IMR-90 (cell line): ENCODE results near the gene LY6G6D. TPM values are rescaled to one million over a fixed set of nuclear protein-coding genes. Genes with fewer than 3 reads are reported as not detected.

Source experiments
- ATAC-seq: fragments of 200-7000 bp; cut with Tn5 transposase; 2 replicates; pipeline ENCODE4 v1.9.1; 2020; ENCODE audit warnings: low read depth, mild to moderate bottlenecking, moderate library complexity
- BruUV-seq: library from RNA; stranded (reverse); fragments of 400-500 nt; replicated peaks from 2 replicates; lab custom pipeline; 2021; lab: Mats Ljungman, UMichigan
- CTCF ChIA-PET: fragments of 300-600 bp; formaldehyde crosslinking; extraction: SDS; loops from one replicate; lab custom pipeline; 2021; ENCODE audit warnings: antibody characterized with exemption; lab: Yijun Ruan, JAX
- POLR2A ChIA-PET: fragments of 300-600 bp; sonication (Branson Sonifier 250); formaldehyde crosslinking; loops from one replicate; lab custom pipeline; 2022; ENCODE audit warnings: antibody characterized with exemption; ENCODE audit not compliant: unreplicated experiment; lab: Charles Lee
- DNase-seq: peaks from one replicate; pipeline ENCODE4 v3.0.0; 2013
- H2AFZ ChIP-seq: replicated peaks from 2 replicates; pipeline ENCODE3; 2013; ENCODE audit warnings: low read length, mild to moderate bottlenecking; ENCODE audit not compliant: poor library complexity
- H2AK5ac ChIP-seq: 2 replicates; pipeline ENCODE4 v1.6.1; 2013; ENCODE audit warnings: low read depth, low read length, inconsistent platforms
- H2AK9ac ChIP-seq: replicated peaks from 2 replicates; pipeline ENCODE3; 2013; ENCODE audit warnings: mild to moderate bottlenecking, low read depth, low read length, moderate library complexity; ENCODE audit not compliant: poor library complexity
- H2BK120ac ChIP-seq: 2 replicates; pipeline ENCODE4 v1.6.1; 2013; ENCODE audit warnings: low read depth, low read length, inconsistent platforms
- H2BK15ac ChIP-seq: 3 replicates; pipeline ENCODE4 v1.6.1; 2013; ENCODE audit warnings: low read depth, low read length, inconsistent platforms
- H2BK20ac ChIP-seq: 2 replicates; pipeline ENCODE4 v1.6.1; 2013; ENCODE audit warnings: low read depth, mild to moderate bottlenecking, inconsistent platforms, low read length, moderate library complexity
- H2BK5ac ChIP-seq: 2 replicates; pipeline ENCODE4 v1.6.1; 2013; ENCODE audit warnings: mild to moderate bottlenecking, low read depth, low read length, inconsistent platforms; ENCODE audit not compliant: poor library complexity, severe bottlenecking
- H3K14ac ChIP-seq: replicated peaks from 2 replicates; pipeline ENCODE4 v1.6.1; 2013; ENCODE audit warnings: low read depth, low read length, inconsistent platforms
- H3K18ac ChIP-seq: 2 replicates; pipeline ENCODE4 v1.6.1; 2013; ENCODE audit warnings: low read depth, low read length, control low read depth
- H3K23ac ChIP-seq: 2 replicates; pipeline ENCODE4 v1.6.1; 2013; ENCODE audit warnings: low read depth, low read length, inconsistent platforms
- H3K27ac ChIP-seq: 2 replicates; pipeline ENCODE4 v1.5.1; 2013; ENCODE audit warnings: mild to moderate bottlenecking, control low read depth, low read length; ENCODE audit not compliant: insufficient read depth
- H3K27me3 ChIP-seq: 2 replicates; pipeline ENCODE4 v1.6.1; 2013; ENCODE audit warnings: low read length; ENCODE audit not compliant: control insufficient read depth, insufficient read depth
- H3K36me3 ChIP-seq: 2 replicates; pipeline ENCODE4 v1.6.1; 2013; ENCODE audit warnings: low read length, mixed read lengths; ENCODE audit not compliant: control insufficient read depth, insufficient read depth
- H3K4ac ChIP-seq: 2 replicates; pipeline ENCODE4 v1.6.1; 2013; ENCODE audit warnings: low read depth, low read length, inconsistent platforms
- H3K4me1 ChIP-seq: 2 replicates; pipeline ENCODE4 v1.6.1; 2013; ENCODE audit warnings: low read length, mixed read lengths; ENCODE audit not compliant: control insufficient read depth, insufficient read depth
- H3K4me2 ChIP-seq: 2 replicates; pipeline ENCODE4 v1.6.1; 2013; ENCODE audit warnings: low read depth, mild to moderate bottlenecking, control low read depth, low read length, moderate library complexity
- H3K4me3 ChIP-seq: 2 replicates; pipeline ENCODE4 v1.5.1; 2013; ENCODE audit warnings: low read depth, mild to moderate bottlenecking, control low read depth, low read length, moderate library complexity; ENCODE audit not compliant: insufficient read depth
- H3K56ac ChIP-seq: 2 replicates; pipeline ENCODE4 v1.6.1; 2013; ENCODE audit warnings: low read length, inconsistent platforms; ENCODE audit not compliant: insufficient read depth; ENCODE audit errors: extremely low read depth
- H3K79me1 ChIP-seq, 2 experiments: 2 replicates each; pipeline ENCODE4 v1.6.1; 2013; ENCODE audit warnings: low read length in 2 of 2, inconsistent platforms in 1 of 2, low read depth in 1 of 2
- H3K9ac ChIP-seq: 2 replicates; pipeline ENCODE4 v1.6.1; 2013; ENCODE audit warnings: low read depth, low read length, control low read depth
- H3K9me1 ChIP-seq: 2 replicates; pipeline ENCODE4 v1.6.1; 2013; ENCODE audit warnings: low read length, inconsistent platforms; ENCODE audit not compliant: insufficient read depth
- H3K9me3 ChIP-seq: 2 replicates; pipeline ENCODE4 v1.6.1; 2013; ENCODE audit warnings: low read length; ENCODE audit not compliant: control insufficient read depth, insufficient read depth
- H4K20me1 ChIP-seq: 2 replicates; pipeline ENCODE4 v1.6.1; 2013; ENCODE audit warnings: low read length, inconsistent platforms; ENCODE audit not compliant: insufficient read depth
- H4K5ac ChIP-seq: 2 replicates; pipeline ENCODE4 v1.6.1; 2013; ENCODE audit warnings: mild to moderate bottlenecking, low read depth, low read length, control low read depth
- H4K8ac ChIP-seq, 2 experiments: 2 replicates each; pipeline ENCODE4 v1.6.1; 2013; ENCODE audit warnings: low read depth in 2 of 2, low read length in 2 of 2, control low read depth in 1 of 2, inconsistent platforms in 1 of 2
- H4K91ac ChIP-seq: 2 replicates; pipeline ENCODE4 v1.6.1; 2013; ENCODE audit warnings: low read depth, low read length, inconsistent platforms; ENCODE audit not compliant: insufficient read depth
- CHD1 ChIP-seq: IDR thresholded peaks from 2 replicates; pipeline ENCODE4 v1.6.1; 2012; ENCODE audit warnings: low read depth, low read length, improper control_type of control experiment
- CTCF ChIP-seq: conservative IDR thresholded peaks from 2 replicates; pipeline ENCODE4 v1.5.1; 2012; ENCODE audit warnings: mild to moderate bottlenecking, low read depth, low read length, improper control_type of control experiment
- ELK1 ChIP-seq: fragments of 150-350 bp; IDR thresholded peaks from 2 replicates; pipeline ENCODE4 v1.6.1; 2016; ENCODE audit warnings: low read depth, mild to moderate bottlenecking, low read length, moderate library complexity, borderline replicate concordance
- FOS ChIP-seq: fragments of 150-350 bp; IDR thresholded peaks from 2 replicates; pipeline ENCODE4 v1.6.1; 2016; ENCODE audit warnings: low read depth, low read length
- MAFK ChIP-seq: IDR thresholded peaks from 2 replicates; pipeline ENCODE4 v1.6.1; 2012; ENCODE audit warnings: low read depth, low read length, improper control_type of control experiment
- WGBS, 2 experiments: methylation state at CpG; one replicate each; pipeline versions ENCODE4 v1.1.5 to v1.1.7; 2013; ENCODE audit warnings: missing lambda C conversion rate in 2 of 2; ENCODE audit not compliant: insufficient read length in 1 of 2; ENCODE audit errors: extremely low coverage in 2 of 2; 5-methylcytosine and 5-hydroxymethylcytosine counted together
- dilution Hi-C: fragments of 300-500 bp; cut with HindIII; formaldehyde crosslinking; loops from one replicate; pipeline ENCODE4 v1.14.3; 2018; ENCODE audit warnings: low sequenced_read_pairs; ENCODE audit not compliant: unreplicated experiment
- in situ Hi-C: fragments of 300-500 bp; cut with MboI; formaldehyde crosslinking; loops from 3 replicates; pipeline ENCODE4 v1.14.3; 2019; ENCODE audit warnings: low sequenced_read_pairs, inconsistent platforms, mixed read lengths
- intact Hi-C: fragments of 100-400 bp; cut with micrococcal nuclease; formaldehyde crosslinking; loops from 2 replicates; pipeline ENCODE4 v1.10.0; 2022
- polyA plus RNA-seq, 3 experiments: library from polyadenylated mRNA; depleted of rRNA; stranded (reverse); fragments of >200 nt; gene quantifications; 2 replicates each; pipeline ENCODE4 v1.2.3, GENCODE V29; 2012; ENCODE audit warnings: low replicate concordance in 1 of 3
- total RNA-seq: library from RNA; depleted of rRNA; stranded (reverse); fragments of >200 nt; gene quantifications from 2 replicates; pipeline ENCODE4 v1.2.3, GENCODE V29; 2012

The LY6G6D gene
- total and polyA plus RNA-seq, 2 of the 4 experiments (the other 2 are of a cell fraction), result not detected

GRCh38 chr6:31687321-31687720, 27.8 kb upstream of the LY6G6D start:
- dilution Hi-C loops, result no loop called here
- H4K91ac ChIP-seq, result no peak overlapping the region
- ATAC-seq (no peak), DNase-seq (no peak)
- no peak overlapping the region for H3K14ac ChIP-seq
- no peaks in the 10 kb centered on the region for H3K9me3 ChIP-seq
- no peak overlapping the region for H3K23ac ChIP-seq
- H2AK5ac ChIP-seq, result no peak overlapping the region
- TF ChIP-seq ELK1 (no peak), FOS (no peak), MAFK (no peak), CHD1 (no peak), CTCF (no peak)
- H3K4me1 ChIP-seq, result peaks cover 3% of the 10 kb centered on the region; the same call in 1 of the 2 replicates
- no peak overlapping the region for H2AFZ ChIP-seq
- H3K9me1 ChIP-seq, result 0 out of 2 replicates have a peak, but pooled peaks cover 5% of the 10 kb centered on the region
- no peak overlapping the region for H3K9ac ChIP-seq
- no TSS peak for BruUV-seq
- no peak overlapping the region for H3K18ac ChIP-seq
- WGBS, 2 experiments, result 70% methylated on average over 3 of the region's 8 CpGs; no CpG with 5 or more reads in 1 of the 2 experiments
- H3K4me3 ChIP-seq, result no peak overlapping the region
- no peak overlapping the region for H2BK120ac ChIP-seq
- H3K56ac ChIP-seq, result no peak overlapping the region
- in situ Hi-C loops, result loop anchor here (10.0 kb wide), 2 partner anchors 147 to 257 kb away; partner anchors contain the start of gene CFB
- no peak overlapping the region for H3K27ac ChIP-seq
- no peak overlapping the region for H2BK20ac ChIP-seq
- no peak overlapping the region for H4K8ac ChIP-seq
- ChIA-PET POLR2A (no interaction called here), CTCF (no interaction called here)
- no peak overlapping the region for H2BK15ac ChIP-seq
- H4K20me1 ChIP-seq, result no peaks in the 10 kb centered on the region
- H3K4ac ChIP-seq, result no peak overlapping the region
- no peak overlapping the region for H3K4me2 ChIP-seq
- intact Hi-C loops, result no loop called here
- no peak overlapping the region for H2BK5ac ChIP-seq
- H3K36me3 ChIP-seq, result peaks cover 56% of the 10 kb centered on the region
- H4K5ac ChIP-seq, result no peak overlapping the region
- H3K79me1 ChIP-seq, result no peaks in the 10 kb centered on the region
- H2AK9ac ChIP-seq, result no peak overlapping the region
- no peaks in the 10 kb centered on the region for H3K27me3 ChIP-seq
